Kidney (tissue), 14 donors: ENCODE data around the gene EHBP1. TPM values are rescaled to one million over a fixed set of nuclear protein-coding genes. Genes with fewer than 3 reads are reported as not detected.
A peak's percentile ranks its signal among the peaks of the same experiment; 100 is the strongest.

ENCODE experiments used
- DNase-seq, 5 donors: peaks; one replicate each; pipeline ENCODE4 v3.0.0-alpha.2; 2013 to 2020
- FAIRE-seq: peaks from 2 replicates; lab custom pipeline; 2012; peaks lifted over from hg19 to GRCh38; lab: Jason Lieb, UNC
- H3K27ac ChIP-seq, 2 donors: one replicate each; pipeline ENCODE4 v1.7.0; 2013; ENCODE audit warnings: low read depth in 2 of 2, low read length in 2 of 2, inconsistent platforms in 1 of 2
- H3K27me3 ChIP-seq: one replicate; pipeline ENCODE4 v1.7.1; 2013; ENCODE audit warnings: low read length, inconsistent platforms; ENCODE audit not compliant: control insufficient read depth, insufficient read depth
- H3K36me3 ChIP-seq, 3 donors: one replicate each; pipeline versions ENCODE4 v1.7.0 to v1.7.1; 2013; ENCODE audit warnings: low read length in 3 of 3, control low read depth in 1 of 3, inconsistent platforms in 1 of 3; ENCODE audit not compliant: insufficient read depth in 3 of 3, control insufficient read depth in 2 of 3
- H3K4me1 ChIP-seq, 3 donors: one replicate each; pipeline versions ENCODE4 v1.7.0 to v1.7.1; 2013; ENCODE audit warnings: low read length in 3 of 3, inconsistent platforms in 1 of 3, low read depth in 1 of 3; ENCODE audit not compliant: control insufficient read depth in 2 of 3, insufficient read depth in 2 of 3
- H3K4me3 ChIP-seq, 3 donors: one replicate each; pipeline versions ENCODE4 v1.7.0 to v1.8.1; 2013; ENCODE audit warnings: low read length in 3 of 3, control low read depth in 1 of 3, inconsistent platforms in 1 of 3
- H3K9ac ChIP-seq, 3 donors: one replicate each; pipeline versions ENCODE4 v1.7.0 to v1.7.1; 2013; ENCODE audit warnings: low read length in 3 of 3, control low read depth in 1 of 3, inconsistent platforms in 1 of 3
- H3K9me3 ChIP-seq, 3 donors: one replicate each; pipeline versions ENCODE4 v1.7.0 to v1.7.1; 2013; ENCODE audit warnings: low read length in 3 of 3, control low read depth in 1 of 3, inconsistent platforms in 1 of 3; ENCODE audit not compliant: control insufficient read depth in 2 of 3, insufficient read depth in 1 of 3
- intact Hi-C: fragments of 100-400 bp; cut with DNase I; formaldehyde crosslinking; loops from one replicate; pipeline ENCODE4 v1.11.1; 2022
- polyA plus RNA-seq: library from polyadenylated mRNA; stranded (reverse); fragments of 350-450 nt; fragmentation: Illumina TruSeq; extraction: RNeasy Lipid Tissue Mini Kit (QIAGEN cat#74804); gene quantifications from one replicate; pipeline ENCODE4 v1.2.3, GENCODE V29; 2014; ENCODE audit warnings: low read depth, low replicate concordance; ENCODE audit not compliant: insufficient read depth
- total RNA-seq: library from RNA; stranded (reverse); fragmentation: NEBNext Ultra II Directional; extraction: Animal tissue kit (Norgen Biotek cat#: 25700); gene quantifications from one replicate; pipeline ENCODE4 v1.2.1, GENCODE V29; 2021
- TF ChIP-seq, protein P1 (sequence below): IDR thresholded peaks from 3 replicates; pipeline ENCODE4 v1.5.1; 2012; ENCODE audit warnings: mild to moderate bottlenecking, moderate library complexity, borderline replicate concordance; ENCODE audit not compliant: insufficient read depth; ENCODE audit errors: extremely low read depth
- donor health status: control.
- donor health status: control.
- donor health status: control.
- donor health status: control.
- donor health status: control.
- donor health status: DM: yes; HTN: yes; CAD: no.
- donor health status: Normal renal cell carcinoma (clear cell type).

The EHBP1 gene
- total and polyA plus RNA-seq, 2 donors from 2014 or later: 12.5 to 42.7 TPM

DNA sequence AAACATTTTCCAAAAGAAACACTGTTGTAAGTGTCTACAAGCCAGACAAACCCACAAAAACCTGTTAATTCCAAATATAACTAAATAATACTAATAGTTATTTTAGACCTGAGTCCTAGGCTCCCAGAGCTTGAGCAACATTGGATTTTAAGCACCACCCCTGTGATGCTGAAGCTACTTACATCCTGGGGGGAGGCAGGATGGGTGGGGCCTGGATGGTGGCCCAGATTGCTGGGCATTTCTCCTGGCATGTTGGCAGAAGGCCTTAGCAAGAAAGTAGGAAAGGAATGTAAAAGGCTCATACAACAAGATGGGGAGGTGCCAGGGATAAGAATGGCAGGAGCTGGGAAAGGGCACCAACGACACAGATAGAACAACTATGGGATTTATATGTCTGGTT, 294.4 kb downstream of the EHBP1 start:
- Histone ChIP-seq H3K9ac (no peak overlapping the region), H3K27ac (no peak overlapping the region), H3K9me3 (no peaks in the 10 kb centered on the region), H3K36me3 (peaks cover 0 to 7% (median 0%) of the 10 kb centered on the region in 3 donors), H3K27me3 (no peaks in the 10 kb centered on the region), H3K4me3 (no peak overlapping the region), H3K4me1 (no peaks in the 10 kb centered on the region)
- FAIRE-seq (no peak), DNase-seq (peak in 1 of 5 donors; percentile 36)
- intact Hi-C loops: no loop called here
- TF ChIP-seq, protein P1, sequence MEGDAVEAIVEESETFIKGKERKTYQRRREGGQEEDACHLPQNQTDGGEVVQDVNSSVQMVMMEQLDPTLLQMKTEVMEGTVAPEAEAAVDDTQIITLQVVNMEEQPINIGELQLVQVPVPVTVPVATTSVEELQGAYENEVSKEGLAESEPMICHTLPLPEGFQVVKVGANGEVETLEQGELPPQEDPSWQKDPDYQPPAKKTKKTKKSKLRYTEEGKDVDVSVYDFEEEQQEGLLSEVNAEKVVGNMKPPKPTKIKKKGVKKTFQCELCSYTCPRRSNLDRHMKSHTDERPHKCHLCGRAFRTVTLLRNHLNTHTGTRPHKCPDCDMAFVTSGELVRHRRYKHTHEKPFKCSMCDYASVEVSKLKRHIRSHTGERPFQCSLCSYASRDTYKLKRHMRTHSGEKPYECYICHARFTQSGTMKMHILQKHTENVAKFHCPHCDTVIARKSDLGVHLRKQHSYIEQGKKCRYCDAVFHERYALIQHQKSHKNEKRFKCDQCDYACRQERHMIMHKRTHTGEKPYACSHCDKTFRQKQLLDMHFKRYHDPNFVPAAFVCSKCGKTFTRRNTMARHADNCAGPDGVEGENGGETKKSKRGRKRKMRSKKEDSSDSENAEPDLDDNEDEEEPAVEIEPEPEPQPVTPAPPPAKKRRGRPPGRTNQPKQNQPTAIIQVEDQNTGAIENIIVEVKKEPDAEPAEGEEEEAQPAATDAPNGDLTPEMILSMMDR: no peak

DNA sequence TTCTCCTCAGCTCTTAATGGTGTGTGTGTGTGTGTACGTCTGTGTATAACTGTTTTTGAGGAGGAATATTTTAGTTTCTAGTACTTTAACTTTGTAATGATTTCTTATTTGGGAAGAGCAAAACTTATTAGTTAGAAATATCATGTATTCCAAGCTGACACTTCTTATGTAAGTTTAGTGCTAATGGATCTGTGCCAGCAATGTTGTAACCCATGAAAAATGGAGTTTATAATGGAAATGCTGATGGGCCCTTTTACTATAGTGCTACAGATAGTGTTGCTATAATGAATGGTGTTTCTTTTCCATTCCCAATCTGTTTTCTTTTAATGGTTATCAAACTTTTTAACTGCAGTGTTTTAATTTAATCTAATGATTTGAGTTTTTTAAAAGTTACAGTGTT, 295.3 kb downstream of the EHBP1 start:
- TF ChIP-seq, protein P1: no peak
- no peaks in the 10 kb centered on the region for H3K27me3 ChIP-seq
- H3K4me1 ChIP-seq: no peaks in the 10 kb centered on the region
- H3K36me3 ChIP-seq: peaks cover 0 to 7% (median 0%) of the 10 kb centered on the region in 3 donors
- no peak overlapping the region for H3K27ac ChIP-seq
- no peak overlapping the region for H3K4me3 ChIP-seq
- no peak overlapping the region for H3K9ac ChIP-seq
- intact Hi-C loops: no loop called here
- DNase-seq: peak in 2 of 5 donors; percentile 8 to 24
- FAIRE-seq: no peak
- H3K9me3 ChIP-seq: no peaks in the 10 kb centered on the region

DNA sequence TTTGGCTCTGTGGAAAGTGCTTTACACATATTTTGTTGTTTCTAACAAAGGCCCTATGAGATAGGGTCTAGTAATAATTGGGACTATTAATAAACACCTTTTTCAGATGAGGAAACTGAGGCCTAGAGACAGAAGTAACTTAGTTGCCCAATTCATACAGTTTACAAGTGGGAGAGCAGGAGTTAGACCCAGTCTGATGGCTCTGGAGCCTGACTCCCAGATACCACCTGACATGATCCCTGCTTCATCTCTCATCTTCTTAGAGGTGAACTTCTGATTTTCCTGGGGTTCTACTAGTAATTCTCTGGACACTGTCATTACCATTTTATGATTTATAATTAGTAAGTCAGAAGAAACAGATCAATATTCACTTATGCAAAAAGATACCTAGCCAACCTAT, 296.1 kb downstream of the EHBP1 start:
- TF ChIP-seq, protein P1: no peak
- H3K36me3 ChIP-seq: peaks cover 0 to 6% (median 0%) of the 10 kb centered on the region in 3 donors
- H3K4me1 ChIP-seq: no peaks in the 10 kb centered on the region
- no peak for FAIRE-seq
- intact Hi-C loops: no loop called here
- no peak for DNase-seq
- H3K9ac ChIP-seq: no peak overlapping the region
- H3K27ac ChIP-seq: no peak overlapping the region
- H3K4me3 ChIP-seq: no peak overlapping the region
- no peaks in the 10 kb centered on the region for H3K27me3 ChIP-seq
- H3K9me3 ChIP-seq: no peaks in the 10 kb centered on the region

DNA sequence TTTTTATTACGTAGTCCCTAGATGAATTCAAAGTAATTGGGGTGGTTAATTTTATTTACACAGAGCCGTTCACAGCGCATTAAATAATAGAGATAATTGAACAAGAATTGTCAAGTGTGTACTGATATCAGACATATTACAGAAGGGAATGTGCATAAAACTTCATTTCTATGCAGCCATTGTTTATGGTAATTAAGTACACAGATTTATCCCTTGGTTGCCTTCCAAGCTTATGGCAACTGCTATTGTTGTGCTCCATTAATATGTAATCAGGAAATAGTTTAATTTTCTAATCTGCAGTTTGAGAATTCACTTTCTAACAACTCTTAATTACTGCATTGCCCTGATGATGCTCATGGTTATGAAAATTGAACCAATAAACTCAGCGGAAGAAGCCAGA, 297.8 kb downstream of the EHBP1 start:
- no peak for FAIRE-seq
- TF ChIP-seq, protein P1: no peak

More for the DNA sequence above, 297.8 kb downstream of the EHBP1 start:
- H3K9ac ChIP-seq: no peak overlapping the region
- no peaks in the 10 kb centered on the region for H3K9me3 ChIP-seq
- no peaks in the 10 kb centered on the region for H3K4me1 ChIP-seq
- H3K36me3 ChIP-seq: peaks cover 0 to 2% (median 0%) of the 10 kb centered on the region in 3 donors
- intact Hi-C loops: no loop called here
- H3K27ac ChIP-seq: no peak overlapping the region
- H3K4me3 ChIP-seq: no peak overlapping the region
- H3K27me3 ChIP-seq: no peaks in the 10 kb centered on the region
- no peak for DNase-seq
